Endodermal cell (in vitro differentiated cells): ENCODE data around the gene UCHL5. TPM values are rescaled to one million over a fixed set of nuclear protein-coding genes. Genes with fewer than 3 reads are reported as not detected.
A peak's percentile ranks its signal among the peaks of the same experiment; 100 is the strongest.

Source experiments
- DNase-seq: peaks from one replicate; pipeline ENCODE4 v3.0.0-alpha.2; 2017
- H3K27ac ChIP-seq: 2 replicates; pipeline ENCODE4 v1.5.1; 2013; ENCODE audit warnings: mild to moderate bottlenecking, low read depth, low read length, moderate library complexity
- H3K27me3 ChIP-seq: 2 replicates; pipeline ENCODE4 v1.6.1; 2013; ENCODE audit warnings: mild to moderate bottlenecking, low read length, moderate library complexity; ENCODE audit not compliant: insufficient read depth, control insufficient read depth, poor library complexity, severe bottlenecking
- H3K36me3 ChIP-seq: 2 replicates; pipeline ENCODE4 v1.7.0; 2013; ENCODE audit warnings: mild to moderate bottlenecking, low read length, moderate library complexity; ENCODE audit not compliant: control insufficient read depth, insufficient read depth
- H3K4me1 ChIP-seq: one replicate; pipeline ENCODE4 v1.7.0; 2013; ENCODE audit warnings: low read length; ENCODE audit not compliant: control insufficient read depth, insufficient read depth
- H3K4me3 ChIP-seq: 2 replicates; pipeline ENCODE4 v1.5.1; 2013; ENCODE audit warnings: mild to moderate bottlenecking, low read length, moderate library complexity
- H3K9ac ChIP-seq: 2 replicates; pipeline ENCODE4 v1.6.1; 2013; ENCODE audit warnings: mild to moderate bottlenecking, low read length, moderate library complexity; ENCODE audit not compliant: poor library complexity, severe bottlenecking; ENCODE audit errors: extremely low read depth
- H3K9me3 ChIP-seq: 2 replicates; pipeline ENCODE4 v1.6.1; 2013; ENCODE audit warnings: mild to moderate bottlenecking, low read length, moderate library complexity; ENCODE audit not compliant: control insufficient read depth
- H3K27ac Mint-ChIP-seq: 2 replicates; pipeline ENCODE4 v1.8.0; 2020; ENCODE audit warnings: mixed read lengths
- H3K27me3 Mint-ChIP-seq: 2 replicates; pipeline ENCODE4 v1.8.0; 2021; ENCODE audit warnings: mild to moderate bottlenecking, mixed read lengths; ENCODE audit not compliant: insufficient read depth
- H3K36me3 Mint-ChIP-seq: 2 replicates; pipeline ENCODE4 v1.8.0; 2020; ENCODE audit warnings: low read depth, mixed read lengths
- H3K4me1 Mint-ChIP-seq: 2 replicates; pipeline ENCODE4 v1.8.0; 2020; ENCODE audit warnings: mixed read lengths
- H3K4me3 Mint-ChIP-seq: 2 replicates; pipeline ENCODE4 v1.8.0; 2020; ENCODE audit warnings: mild to moderate bottlenecking, moderate library complexity, mixed read lengths
- H3K9me3 Mint-ChIP-seq: 2 replicates; pipeline ENCODE4 v1.8.0; 2020; ENCODE audit warnings: mild to moderate bottlenecking, mixed read lengths
- CTCF ChIP-seq: fragments of 200-600 bp; sonication (generic); conservative IDR thresholded peaks from 2 replicates; pipeline ENCODE4 v1.5.0; 2021; ENCODE audit warnings: antibody characterized with exemption, mild to moderate bottlenecking
- WGBS, 2 experiments: methylation state at CpG; one replicate each; pipeline versions ENCODE4 v1.1.5 to v1.1.7; 2013; ENCODE audit warnings: missing lambda C conversion rate in 2 of 2, mixed read lengths in 1 of 2; ENCODE audit not compliant: insufficient coverage in 1 of 2, insufficient read length in 1 of 2; 5-methylcytosine and 5-hydroxymethylcytosine counted together
- total RNA-seq, 2 donors: library from RNA; stranded (reverse); fragmentation: NEBNext Ultra II Directional in 1 of 2; extraction: Animal tissue kit (Norgen Biotek cat#: 25700) in 1 of 2; gene quantifications; 2 replicates in 1 of 2; 3 replicates in 1 of 2; pipeline ENCODE4 v1.2.1, GENCODE V29; 2021

The UCHL5 gene
- total RNA-seq, 2 donors from 2014 or later = 33.0 to 40.6 TPM

GRCh38 chr1:193104907-193105820 lies 46.0 kb upstream of the UCHL5 start, which contains the start of gene GLRX2:
Gene GLRX2 (minus strand): TSS chr1:193105414. CDS start chr1:193105382, 32 bp downstream.
- Mint-ChIP-seq H3K9me3 (no peaks in the 10 kb centered on the region), H3K27me3 (peaks cover 13% of the 10 kb centered on the region), H3K27ac (peak within 1 kb of the TSS; percentile 87), H3K4me1 (peaks cover 14% of the 10 kb centered on the region), H3K4me3 (peak within 1 kb of the TSS; percentile 82), H3K36me3 (peaks cover 5% of the 10 kb centered on the region)
- Histone ChIP-seq H3K27ac (peak within 1 kb of the TSS; percentile 45), H3K36me3 (no peaks in the 10 kb centered on the region), H3K4me1 (no peaks in the 10 kb centered on the region), H3K27me3 (no peaks in the 10 kb centered on the region), H3K9me3 (no peaks in the 10 kb centered on the region), H3K9ac (peak within 1 kb of the TSS; percentile 31), H3K4me3 (peak within 1 kb of the TSS; percentile 89)
- 0 to 1% methylated on average over 26 to 73 of the region's 73 CpGs for WGBS, 2 experiments
- TF ChIP-seq CTCF = peak; percentile 28
- DNase-seq = peak; percentile 96

GRCh38 chr1:193104502-193104906 lies 45.3 kb upstream of the UCHL5 start:
- no peak for TF ChIP-seq CTCF
- H3K4me1 ChIP-seq = no peaks in the 10 kb centered on the region
- Mint-ChIP-seq H3K4me3 (peak overlapping the region; percentile 82), H3K27ac (peak overlapping the region; percentile 87), H3K9me3 (no peaks in the 10 kb centered on the region), H3K36me3 (peaks cover 5% of the 10 kb centered on the region), H3K27me3 (peaks cover 13% of the 10 kb centered on the region), H3K4me1 (peaks cover 14% of the 10 kb centered on the region)
- 0 to 1% methylated on average over 22 to 24 of the region's 24 CpGs for WGBS, 2 experiments
- no peaks in the 10 kb centered on the region for H3K9me3 ChIP-seq
- H3K9ac ChIP-seq = peak overlapping the region; percentile 31
- H3K36me3 ChIP-seq = no peaks in the 10 kb centered on the region
- no peaks in the 10 kb centered on the region for H3K27me3 ChIP-seq
- H3K4me3 ChIP-seq = peak overlapping the region; percentile 89
- no peak overlapping the region for H3K27ac ChIP-seq
- peak; percentile 80 for DNase-seq

GRCh38 chr1:193103759-193104501 lies 44.8 kb upstream of the UCHL5 start:
- Mint-ChIP-seq H3K27ac (no peak overlapping the region), H3K27me3 (peaks cover 13% of the 10 kb centered on the region), H3K9me3 (no peaks in the 10 kb centered on the region), H3K4me3 (peak overlapping the region; percentile 82), H3K4me1 (peaks cover 14% of the 10 kb centered on the region), H3K36me3 (peaks cover 5% of the 10 kb centered on the region)
- H3K9ac ChIP-seq = peak overlapping the region; percentile 31
- WGBS, 2 experiments = 60% methylated on average over 9 of the region's 9 CpGs
- TF ChIP-seq CTCF = no peak
- peak overlapping the region; percentile 89 for H3K4me3 ChIP-seq
- no peaks in the 10 kb centered on the region for H3K9me3 ChIP-seq
- H3K27me3 ChIP-seq = no peaks in the 10 kb centered on the region
- no peak for DNase-seq
- peaks cover 6% of the 10 kb centered on the region for H3K36me3 ChIP-seq
- H3K27ac ChIP-seq = no peak overlapping the region
- H3K4me1 ChIP-seq = no peaks in the 10 kb centered on the region
